Measurements from ENCODE around the gene FOXC1.

Gene FOXC1

DNA sequence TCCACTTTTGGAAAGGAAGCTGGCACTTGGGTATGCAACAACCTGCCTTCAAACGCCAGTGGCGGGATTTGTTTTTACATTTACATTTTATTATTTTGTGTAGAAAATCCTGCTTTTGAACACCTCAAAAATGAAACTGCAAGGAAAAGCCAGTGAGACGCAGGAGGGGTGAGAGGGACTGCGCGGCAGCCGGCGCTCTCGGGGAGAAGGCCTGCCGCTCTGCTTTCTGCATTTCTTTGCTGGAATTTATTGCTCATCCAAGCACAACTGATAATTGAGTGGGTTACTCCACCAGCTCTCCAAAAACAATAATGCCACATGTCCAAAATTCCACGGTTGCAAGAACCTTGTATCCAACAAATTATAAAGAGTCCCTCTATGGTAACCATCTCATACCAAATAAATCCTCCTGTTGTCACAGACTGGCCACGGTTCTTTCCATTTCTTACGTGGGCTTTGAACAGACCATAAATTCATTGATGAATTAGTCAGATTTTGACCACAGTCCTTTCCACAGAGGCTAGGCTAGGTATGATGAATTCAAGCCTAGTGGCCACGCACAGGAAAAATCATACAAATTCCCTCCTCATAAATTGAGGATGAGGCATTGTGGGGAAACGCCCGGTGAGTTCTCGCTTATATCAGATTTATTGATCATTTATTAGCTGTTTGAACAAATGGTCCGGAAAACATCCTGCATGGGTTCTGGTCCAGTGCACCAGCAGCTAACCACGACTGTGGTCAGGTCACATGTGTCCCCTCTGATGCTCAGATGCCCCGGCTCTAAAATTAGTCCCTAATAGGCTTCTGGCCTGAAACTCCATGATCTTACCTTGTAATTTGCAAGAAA is 31.6 kb upstream of the FOXC1 start:
- no peak for TF ChIP-seq CTCF (IDR thresholded peaks at IDR 0.05; ENCODE audit: poor library complexity, severe bottlenecking)
- Histone ChIP-seq H3K27ac (ENCODE audit: poor library complexity, severe bottlenecking) (no peak overlapping the region), H3K4me3 (ENCODE audit: severe bottlenecking) (no peak overlapping the region), H3K27me3 (ENCODE audit: insufficient read depth, poor library complexity, severe bottlenecking) (no peaks in the 10 kb centered on the region), H3K36me3 (ENCODE audit: low read depth) (no peaks in the 10 kb centered on the region), H3K4me1 (ENCODE audit: insufficient read depth, poor library complexity, severe bottlenecking) (no peaks in the 10 kb centered on the region), H3K9me3 (ENCODE audit: severe bottlenecking) (no peaks in the 10 kb centered on the region)
- DNase-seq (ENCODE audit: low spot score) (no peak), ATAC-seq (ENCODE audit: low read depth) (no peak)

DNA sequence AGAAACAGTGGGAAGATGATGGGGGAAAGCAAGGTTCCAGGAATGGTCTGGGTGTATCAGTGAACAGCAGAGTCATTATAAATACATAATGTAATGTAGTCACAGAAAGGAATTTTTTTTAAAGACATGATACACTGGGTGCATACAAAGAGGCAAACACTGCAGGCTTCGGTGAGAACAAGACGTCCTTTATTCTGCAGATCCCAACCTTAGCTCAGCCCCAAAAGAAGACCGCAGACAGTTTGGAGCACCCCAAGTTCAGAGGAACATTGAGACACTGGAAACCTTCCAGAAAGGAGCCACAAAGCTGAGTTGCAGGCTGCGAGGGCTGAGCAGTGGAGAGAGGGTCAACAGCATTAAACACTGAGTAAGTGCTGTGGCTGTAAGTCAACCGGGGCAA is 30.6 kb upstream of the FOXC1 start:
- no peak for TF ChIP-seq CTCF (IDR thresholded peaks at IDR 0.05; ENCODE audit: poor library complexity, severe bottlenecking)
- no peak for ATAC-seq (ENCODE audit: low read depth)
- DNase-seq (ENCODE audit: low spot score), result no peak
- H3K9me3 ChIP-seq (ENCODE audit: severe bottlenecking), result no peaks in the 10 kb centered on the region
- no peaks in the 10 kb centered on the region for H3K4me1 ChIP-seq (ENCODE audit: insufficient read depth, poor library complexity, severe bottlenecking)
- no peaks in the 10 kb centered on the region for H3K27me3 ChIP-seq (ENCODE audit: insufficient read depth, poor library complexity, severe bottlenecking)
- no peak overlapping the region for H3K27ac ChIP-seq (ENCODE audit: poor library complexity, severe bottlenecking)
- no peak overlapping the region for H3K4me3 ChIP-seq (ENCODE audit: severe bottlenecking)
- no peaks in the 10 kb centered on the region for H3K36me3 ChIP-seq (ENCODE audit: low read depth)

GRCh38 chr6:1580109-1580508 is 29.6 kb upstream of the FOXC1 start:
- Histone ChIP-seq H3K9me3 (ENCODE audit: severe bottlenecking) (no peaks in the 10 kb centered on the region), H3K4me3 (ENCODE audit: severe bottlenecking) (no peak overlapping the region), H3K36me3 (ENCODE audit: low read depth) (no peaks in the 10 kb centered on the region), H3K27ac (ENCODE audit: poor library complexity, severe bottlenecking) (no peak overlapping the region), H3K27me3 (ENCODE audit: insufficient read depth, poor library complexity, severe bottlenecking) (no peaks in the 10 kb centered on the region), H3K4me1 (ENCODE audit: insufficient read depth, poor library complexity, severe bottlenecking) (no peaks in the 10 kb centered on the region)
- TF ChIP-seq CTCF (IDR thresholded peaks at IDR 0.05; ENCODE audit: poor library complexity, severe bottlenecking), result no peak
- no peak for ATAC-seq (ENCODE audit: low read depth)
- no peak for DNase-seq (ENCODE audit: low spot score)

DNA sequence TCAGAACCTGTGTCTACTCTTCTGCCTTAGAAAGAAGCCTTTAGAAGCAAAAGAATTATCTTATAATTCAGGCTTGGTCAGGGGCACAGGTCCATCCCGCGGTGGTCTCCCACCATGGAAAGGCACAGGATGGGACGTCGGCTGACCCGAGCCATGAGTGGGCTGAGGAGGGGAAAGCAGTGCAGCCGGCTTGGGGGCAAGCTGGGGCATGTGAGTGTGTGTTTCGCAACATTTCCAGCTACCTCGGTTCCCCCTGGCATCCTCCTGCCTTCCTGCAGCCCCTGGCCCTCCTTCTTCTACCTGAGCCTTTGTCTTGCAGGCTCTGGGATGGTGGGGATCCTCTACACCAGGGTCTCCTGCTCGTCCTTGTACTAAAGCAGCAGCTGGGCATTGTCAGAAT is 29.1 kb upstream of the FOXC1 start:
- no peaks in the 10 kb centered on the region for H3K4me1 ChIP-seq (ENCODE audit: insufficient read depth, poor library complexity, severe bottlenecking)
- H3K27me3 ChIP-seq (ENCODE audit: insufficient read depth, poor library complexity, severe bottlenecking), result no peaks in the 10 kb centered on the region
- no peak for ATAC-seq (ENCODE audit: low read depth)
- no peak overlapping the region for H3K27ac ChIP-seq (ENCODE audit: poor library complexity, severe bottlenecking)
- H3K4me3 ChIP-seq (ENCODE audit: severe bottlenecking), result no peak overlapping the region
- no peak for TF ChIP-seq CTCF (IDR thresholded peaks at IDR 0.05; ENCODE audit: poor library complexity, severe bottlenecking)
- DNase-seq (ENCODE audit: low spot score), result no peak
- H3K36me3 ChIP-seq (ENCODE audit: low read depth), result no peaks in the 10 kb centered on the region
- H3K9me3 ChIP-seq (ENCODE audit: severe bottlenecking), result no peaks in the 10 kb centered on the region
